ENCODE measurements around the gene DOHH.

DNA sequence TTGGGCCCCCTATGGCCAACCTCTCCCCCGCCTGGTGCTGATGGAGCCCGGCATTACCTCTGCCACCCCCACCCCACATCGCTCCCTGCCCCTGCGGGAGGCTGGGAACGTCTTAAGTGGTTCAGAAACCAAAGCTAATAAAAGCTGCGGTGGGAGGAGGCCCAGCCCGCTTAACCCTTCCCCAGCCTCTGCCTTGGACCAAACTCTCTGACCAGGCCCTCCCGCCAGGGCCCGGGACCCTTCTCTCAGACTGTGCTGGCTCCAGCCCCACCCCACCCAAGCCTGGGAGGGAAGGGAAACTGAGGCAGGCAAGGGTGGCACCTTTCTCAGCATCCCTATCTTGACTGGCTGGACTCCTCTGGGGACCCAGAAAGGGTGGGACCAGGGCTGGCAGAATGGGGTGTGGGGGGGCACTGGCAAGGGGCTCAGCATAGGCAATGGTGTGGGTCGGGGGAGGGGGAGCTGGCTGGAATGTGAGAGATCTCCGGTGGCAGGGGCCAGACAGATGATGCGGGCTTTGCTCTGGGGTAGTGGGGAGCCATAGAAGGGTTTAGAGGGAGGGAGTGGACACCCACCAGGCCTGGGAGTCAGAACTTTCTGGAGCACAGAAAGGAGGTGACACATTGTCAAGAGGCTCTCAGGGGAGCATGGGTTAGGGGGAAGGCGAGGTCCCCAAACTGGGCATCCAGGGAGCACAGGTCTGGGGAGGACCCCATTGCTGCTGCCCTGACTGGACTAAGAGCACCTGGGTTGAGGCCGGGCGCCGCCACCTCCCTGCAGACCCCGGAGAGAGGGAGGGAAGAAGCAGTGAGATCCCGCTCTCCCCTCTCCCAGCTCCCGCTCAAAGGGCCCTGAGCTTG is 42.0 kb downstream of the DOHH start:
- TF ChIP-seq, protein P1, sequence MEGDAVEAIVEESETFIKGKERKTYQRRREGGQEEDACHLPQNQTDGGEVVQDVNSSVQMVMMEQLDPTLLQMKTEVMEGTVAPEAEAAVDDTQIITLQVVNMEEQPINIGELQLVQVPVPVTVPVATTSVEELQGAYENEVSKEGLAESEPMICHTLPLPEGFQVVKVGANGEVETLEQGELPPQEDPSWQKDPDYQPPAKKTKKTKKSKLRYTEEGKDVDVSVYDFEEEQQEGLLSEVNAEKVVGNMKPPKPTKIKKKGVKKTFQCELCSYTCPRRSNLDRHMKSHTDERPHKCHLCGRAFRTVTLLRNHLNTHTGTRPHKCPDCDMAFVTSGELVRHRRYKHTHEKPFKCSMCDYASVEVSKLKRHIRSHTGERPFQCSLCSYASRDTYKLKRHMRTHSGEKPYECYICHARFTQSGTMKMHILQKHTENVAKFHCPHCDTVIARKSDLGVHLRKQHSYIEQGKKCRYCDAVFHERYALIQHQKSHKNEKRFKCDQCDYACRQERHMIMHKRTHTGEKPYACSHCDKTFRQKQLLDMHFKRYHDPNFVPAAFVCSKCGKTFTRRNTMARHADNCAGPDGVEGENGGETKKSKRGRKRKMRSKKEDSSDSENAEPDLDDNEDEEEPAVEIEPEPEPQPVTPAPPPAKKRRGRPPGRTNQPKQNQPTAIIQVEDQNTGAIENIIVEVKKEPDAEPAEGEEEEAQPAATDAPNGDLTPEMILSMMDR (IDR thresholded peaks at IDR 0.05; ENCODE audit: low read length) = no peak
- TF ChIP-seq EZH2 (IDR thresholded peaks at IDR 0.05; ENCODE audit: borderline replicate concordance, low read length) = no peak
